Prostate gland (tissue), 2 donors: ENCODE data around the gene DEK.

ENCODE experiments used
- CTCF ChIP-seq, 4 experiments: fragments of 200-600 bp in 2 of 4; fragments of 450-650 bp in 2 of 4; sonication (generic) in 2 of 4; IDR thresholded peaks; 1 replicate in 3 of 4; 2 replicates in 1 of 4; pipeline ENCODE4 v1.5.1; 2016 to 2019; ENCODE audit warnings: antibody characterized with exemption in 4 of 4, mild to moderate bottlenecking in 2 of 4, moderate library complexity in 2 of 4
- POLR2A ChIP-seq: fragments of 450-650 bp; IDR thresholded peaks from one replicate; pipeline ENCODE4 v1.6.1; 2016; ENCODE audit warnings: antibody characterized with exemption, mild to moderate bottlenecking
- POLR2AphosphoS5 ChIP-seq: sonication (generic); formaldehyde crosslinking; IDR thresholded peaks from one replicate; pipeline ENCODE4 v1.6.1; 2017; ENCODE audit warnings: antibody characterized with exemption

- TF ChIP-seq CTCF (IDR thresholded peaks at IDR 0.05) (no peak), POLR2AphosphoS5 (no peak), POLR2A (no peak)
These were observed 18.7 kb downstream of the DEK start for GRCh38 chr6:18245642-18246041.
